GM06990 (cell line): Measurements from ENCODE around the gene PRPH.
"Not testable (repeated sequence)": the region's sequence is repeated elsewhere in the genome, so short reads cannot be mapped to it uniquely, and the experiment has no call there.

Experiments
- DNase-seq: peaks from one replicate; pipeline ENCODE4 v3.0.0-alpha.2; 2011; ENCODE audit not compliant: insufficient read length; ENCODE audit errors: extremely low read depth
- H3K27me3 ChIP-seq: replicated peaks from 2 replicates; pipeline ENCODE4 v1.6.0; 2011; ENCODE audit warnings: low read length; ENCODE audit not compliant: control insufficient read depth, insufficient read depth
- H3K36me3 ChIP-seq: 2 replicates; pipeline ENCODE4 v1.5.1; 2011; ENCODE audit warnings: low read length; ENCODE audit not compliant: control insufficient read depth, insufficient read depth
- H3K4me3 ChIP-seq: replicated peaks from 2 replicates; pipeline ENCODE4 v1.5.1; 2011; ENCODE audit warnings: low read depth, mild to moderate bottlenecking, control low read depth, low read length
- CTCF ChIP-seq: IDR thresholded peaks from 2 replicates; pipeline ENCODE4 v1.5.1; 2011; ENCODE audit warnings: low read length, control low read depth, mild to moderate bottlenecking, inconsistent platforms; ENCODE audit not compliant: insufficient read depth, poor library complexity, severe bottlenecking

Gene PRPH

GRCh38 chr12:49330032-49330619 lies 35.2 kb downstream of the PRPH start:
- H3K4me3 ChIP-seq, result no peak overlapping the region
- no peak for TF ChIP-seq CTCF
- H3K36me3 ChIP-seq, result peaks cover 23% of the 10 kb centered on the region
- no peaks in the 10 kb centered on the region for H3K27me3 ChIP-seq
- DNase-seq, result no peak

GRCh38 chr12:49330631-49331379 lies 35.9 kb downstream of the PRPH start:
- no peak for DNase-seq
- no peak for TF ChIP-seq CTCF
- Histone ChIP-seq H3K36me3 (peaks cover 22% of the 10 kb centered on the region), H3K27me3 (no peaks in the 10 kb centered on the region), H3K4me3 (no peak overlapping the region)

DNA sequence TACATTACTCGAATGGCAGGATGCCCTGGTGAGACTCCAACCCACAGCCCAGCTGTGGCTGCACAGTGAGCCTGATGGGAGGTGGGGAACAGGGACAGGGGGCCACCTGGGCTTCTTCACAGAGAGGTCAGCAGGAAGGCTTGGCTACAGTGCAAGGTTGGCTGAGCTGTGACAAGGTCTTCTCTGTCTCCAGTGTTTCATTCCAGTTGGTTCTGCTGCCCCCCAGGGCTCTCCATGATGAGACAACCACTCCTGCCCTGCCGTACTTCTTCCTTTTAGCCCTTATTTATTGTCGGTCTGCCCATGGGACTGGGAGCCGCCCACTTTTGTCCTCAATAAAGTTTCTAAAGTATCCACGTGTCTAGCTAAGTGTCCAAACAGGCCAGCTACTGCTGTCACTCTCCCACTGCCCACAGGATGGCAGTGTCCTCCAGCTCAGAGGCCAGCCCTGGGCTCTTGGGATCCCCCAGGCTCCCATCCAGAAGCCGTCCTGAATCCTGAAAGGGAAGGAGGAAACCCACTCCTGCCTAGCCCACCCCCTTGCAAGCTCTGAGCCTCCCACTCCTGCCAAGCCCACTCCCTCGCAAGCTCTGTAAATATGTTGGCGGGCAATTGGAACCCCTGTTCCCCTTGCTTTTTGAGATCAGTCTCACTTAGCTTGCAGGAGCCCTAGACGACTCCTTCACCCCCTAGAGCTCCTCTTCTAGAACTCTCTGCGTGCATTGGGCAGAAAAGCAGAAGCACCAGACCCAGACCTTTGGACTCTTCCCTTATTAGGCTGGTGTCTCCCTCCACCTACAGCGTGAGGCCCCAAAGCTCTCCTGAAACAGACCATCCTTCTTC lies 36.7 kb downstream of the PRPH start:
- Histone ChIP-seq H3K27me3 (no peaks in the 10 kb centered on the region; the same call in 1 of the 2 replicates), H3K4me3 (no peak overlapping the region), H3K36me3 (peaks cover 20% of the 10 kb centered on the region)
- DNase-seq, result no peak
- TF ChIP-seq CTCF, result peak; percentile 60

GRCh38 chr12:49332441-49332861 lies 37.5 kb downstream of the PRPH start:
- H3K4me3 ChIP-seq, result no peak overlapping the region
- no peak for TF ChIP-seq CTCF
- peaks cover 14% of the 10 kb centered on the region for H3K36me3 ChIP-seq
- no peak for DNase-seq
- H3K27me3 ChIP-seq, result no peaks in the 10 kb centered on the region; the same call in 1 of the 2 replicates

- H3K4me3 ChIP-seq, result no peak overlapping the region
- no peak for DNase-seq
- peaks cover 14% of the 10 kb centered on the region for H3K36me3 ChIP-seq
- peaks cover 1% of the 10 kb centered on the region for H3K27me3 ChIP-seq
- TF ChIP-seq CTCF, result no peak
Observed at GRCh38 chr12:49332891-49333371, 38.0 kb downstream of the PRPH start.

GRCh38 chr12:49333778-49334177 lies 38.8 kb downstream of the PRPH start:
- peaks cover 13% of the 10 kb centered on the region for H3K36me3 ChIP-seq
- not testable (repeated sequence) for DNase-seq, H3K27me3 ChIP-seq, H3K4me3 ChIP-seq
